PC-3 (cell line): ENCODE measurements around the gene EXOC4. TPM values are rescaled to one million over a fixed set of nuclear protein-coding genes. Genes with fewer than 3 reads are reported as not detected.

Experiments used
- ATAC-seq: fragments of 200-7000 bp; cut with Tn5 transposase; 2 replicates; pipeline ENCODE4 v1.9.1; 2020; ENCODE audit warnings: mild to moderate bottlenecking, moderate library complexity
- BruUV-seq: library from RNA; stranded (reverse); fragments of 400-500 nt; replicated peaks from 2 replicates; lab custom pipeline; 2021; lab: Mats Ljungman, UMichigan
- CTCF ChIA-PET: fragments of 300-600 bp; sonication (Branson Sonifier 250); formaldehyde crosslinking; loops from one replicate; lab custom pipeline; 2022; ENCODE audit warnings: antibody characterized with exemption; lab: Charles Lee
- POLR2A ChIA-PET: fragments of 300-600 bp; sonication (Branson Sonifier 250); formaldehyde crosslinking; loops from one replicate; lab custom pipeline; 2022; ENCODE audit warnings: antibody characterized with exemption; ENCODE audit not compliant: unreplicated experiment; lab: Charles Lee
- DNase-seq: peaks from one replicate; pipeline ENCODE4 v3.0.0-alpha.2; 2015
- H2AFZ ChIP-seq: fragments of 300-600 bp; sonication (generic); 2 replicates; pipeline ENCODE4 v1.6.0; 2016; ENCODE audit warnings: antibody characterized with exemption, low read length
- H3F3A ChIP-seq: fragments of 300-600 bp; sonication (generic); one replicate; pipeline ENCODE4 v1.6.0; 2017; ENCODE audit warnings: antibody characterized with exemption, low read length, control low read depth, mild to moderate bottlenecking; ENCODE audit not compliant: unreplicated experiment
- H3K27ac ChIP-seq: fragments of 300-600 bp; sonication (generic); 2 replicates; pipeline ENCODE4 v1.5.1; 2016; ENCODE audit warnings: mild to moderate bottlenecking, low read length
- H3K27me3 ChIP-seq: fragments of 300-600 bp; sonication (generic); 2 replicates; pipeline ENCODE4 v1.6.1; 2016; ENCODE audit warnings: low read length, mixed read lengths
- H3K36me3 ChIP-seq: fragments of 300-600 bp; sonication (generic); 2 replicates; pipeline ENCODE4 v1.6.1; 2016; ENCODE audit warnings: low read depth, mixed run types, low read length, mixed read lengths
- H3K4me1 ChIP-seq: fragments of 300-600 bp; sonication (generic); 2 replicates; pipeline ENCODE4 v1.5.1; 2016; ENCODE audit warnings: low read length; ENCODE audit not compliant: insufficient read depth
- H3K4me2 ChIP-seq: fragments of 300-600 bp; sonication (generic); 2 replicates; pipeline ENCODE4 v1.6.0; 2016; ENCODE audit warnings: low read length
- H3K4me3 ChIP-seq: fragments of 300-600 bp; sonication (generic); 2 replicates; pipeline ENCODE4 v1.5.1; 2016; ENCODE audit warnings: mild to moderate bottlenecking, low read length, mixed read lengths
- H3K79me2 ChIP-seq: fragments of 300-600 bp; sonication (generic); 2 replicates; pipeline ENCODE4 v1.6.1; 2017; ENCODE audit warnings: low read length, mixed read lengths
- H3K9ac ChIP-seq: fragments of 300-600 bp; sonication (generic); 2 replicates; pipeline ENCODE4 v1.6.0; 2016; ENCODE audit warnings: mild to moderate bottlenecking, low read length
- H3K9me2 ChIP-seq: fragments of 300-600 bp; sonication (generic); replicated peaks from 2 replicates; pipeline ENCODE4 v1.6.1; 2016; ENCODE audit warnings: mixed run types, low read length, mixed read lengths
- H3K9me3 ChIP-seq: fragments of 300-600 bp; sonication (generic); 2 replicates; pipeline ENCODE4 v1.6.1; 2016; ENCODE audit warnings: low read length, mixed read lengths
- H4K20me1 ChIP-seq: fragments of 300-600 bp; sonication (generic); 2 replicates; pipeline ENCODE4 v1.6.1; 2016; ENCODE audit warnings: low read length, mixed read lengths
- EZH2 ChIP-seq: fragments of 300-600 bp; sonication (generic); IDR thresholded peaks from one replicate; pipeline ENCODE4 v1.6.1; 2017; ENCODE audit warnings: antibody characterized with exemption, mild to moderate bottlenecking, low read length; ENCODE audit not compliant: unreplicated experiment
- EZH2phosphoT487 ChIP-seq: fragments of 300-600 bp; sonication (generic); IDR thresholded peaks from 2 replicates; pipeline ENCODE4 v1.6.1; 2018; ENCODE audit warnings: mild to moderate bottlenecking, antibody characterized with exemption, low read length, borderline replicate concordance
- intact Hi-C: fragments of 100-400 bp; cut with micrococcal nuclease; formaldehyde crosslinking; loops from 2 replicates; pipeline ENCODE4 v1.9.0; 2023
- total RNA-seq: library from RNA; depleted of rRNA; stranded (reverse); fragments of >200 nt; gene quantifications from 2 replicates; pipeline ENCODE4 v1.2.3, GENCODE V29; 2014
- TF ChIP-seq, protein P1 (sequence below): fragments of 300-600 bp; sonication (generic); conservative IDR thresholded peaks from 2 replicates; pipeline ENCODE4 v1.5.1; 2017; ENCODE audit warnings: antibody characterized with exemption, low read depth, mild to moderate bottlenecking, low read length

EXOC4 gene
- total RNA-seq, 1 experiment from 2014 or later: 43.5 TPM

DNA sequence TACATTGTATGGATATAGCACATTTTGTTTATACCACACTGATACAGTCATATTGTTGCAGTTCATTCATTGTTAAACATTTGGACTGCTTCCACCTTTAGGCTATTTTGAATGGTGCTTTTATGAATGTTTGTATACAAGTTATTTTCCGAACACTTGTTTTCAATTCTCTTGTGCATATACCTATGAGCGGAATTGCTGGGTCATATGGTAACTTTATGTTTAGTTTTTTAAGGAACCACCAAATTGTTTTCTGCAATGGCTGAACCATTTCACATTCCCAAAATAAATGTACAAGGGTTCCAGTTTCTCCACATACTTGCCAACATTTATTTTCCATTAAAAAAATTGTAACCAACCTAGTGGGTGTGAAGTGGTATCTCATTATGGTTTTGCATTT, 4.0 kb upstream of the EXOC4 start:
- no peaks in the 10 kb centered on the region for H3K27me3 ChIP-seq
- intact Hi-C loops: no loop called here
- H3K36me3 ChIP-seq: no peaks in the 10 kb centered on the region
- H3F3A ChIP-seq: no peaks in the 10 kb centered on the region
- ChIA-PET CTCF (no interaction called here), POLR2A (no interaction called here)
- no peak overlapping the region for H3K4me3 ChIP-seq
- TF ChIP-seq, protein P1, sequence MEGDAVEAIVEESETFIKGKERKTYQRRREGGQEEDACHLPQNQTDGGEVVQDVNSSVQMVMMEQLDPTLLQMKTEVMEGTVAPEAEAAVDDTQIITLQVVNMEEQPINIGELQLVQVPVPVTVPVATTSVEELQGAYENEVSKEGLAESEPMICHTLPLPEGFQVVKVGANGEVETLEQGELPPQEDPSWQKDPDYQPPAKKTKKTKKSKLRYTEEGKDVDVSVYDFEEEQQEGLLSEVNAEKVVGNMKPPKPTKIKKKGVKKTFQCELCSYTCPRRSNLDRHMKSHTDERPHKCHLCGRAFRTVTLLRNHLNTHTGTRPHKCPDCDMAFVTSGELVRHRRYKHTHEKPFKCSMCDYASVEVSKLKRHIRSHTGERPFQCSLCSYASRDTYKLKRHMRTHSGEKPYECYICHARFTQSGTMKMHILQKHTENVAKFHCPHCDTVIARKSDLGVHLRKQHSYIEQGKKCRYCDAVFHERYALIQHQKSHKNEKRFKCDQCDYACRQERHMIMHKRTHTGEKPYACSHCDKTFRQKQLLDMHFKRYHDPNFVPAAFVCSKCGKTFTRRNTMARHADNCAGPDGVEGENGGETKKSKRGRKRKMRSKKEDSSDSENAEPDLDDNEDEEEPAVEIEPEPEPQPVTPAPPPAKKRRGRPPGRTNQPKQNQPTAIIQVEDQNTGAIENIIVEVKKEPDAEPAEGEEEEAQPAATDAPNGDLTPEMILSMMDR: no peak
- TF ChIP-seq EZH2: no peak
- no peak for TF ChIP-seq EZH2phosphoT487
- no peak overlapping the region for H3K4me2 ChIP-seq
- no TSS peak for BruUV-seq
- H3K9ac ChIP-seq: no peak overlapping the region
- H4K20me1 ChIP-seq: no peaks in the 10 kb centered on the region
- no peak for ATAC-seq
- H3K27ac ChIP-seq: no peak overlapping the region
- DNase-seq: no peak
- H2AFZ ChIP-seq: no peak overlapping the region
- H3K4me1 ChIP-seq: peaks cover 5% of the 10 kb centered on the region; the same call in 1 of the 2 replicates
- H3K9me2 ChIP-seq: no peaks in the 10 kb centered on the region
- peaks cover 10% of the 10 kb centered on the region for H3K79me2 ChIP-seq
- no peaks in the 10 kb centered on the region for H3K9me3 ChIP-seq

- CTCF ChIA-PET: no interaction called here
- no TSS peak for BruUV-seq
- Histone ChIP-seq H3K9me2 (no peaks in the 10 kb centered on the region), H3K9me3 (no peaks in the 10 kb centered on the region), H3K27ac (no peak overlapping the region), H3K79me2 (peaks cover 45% of the 10 kb centered on the region), H3F3A (no peaks in the 10 kb centered on the region), H2AFZ (peak overlapping the region; percentile 81), H3K4me3 (peak overlapping the region; percentile 99; the same call in 1 of the 2 replicates), H3K4me1 (peaks cover 5% of the 10 kb centered on the region; the same call in 1 of the 2 replicates), H3K27me3 (no peaks in the 10 kb centered on the region), H4K20me1 (no peaks in the 10 kb centered on the region), H3K4me2 (peak overlapping the region; percentile 69), H3K9ac (no peak overlapping the region), H3K36me3 (no peaks in the 10 kb centered on the region)
- DNase-seq: no peak
- POLR2A ChIA-PET: interaction anchor here (0.5 kb wide), 1 partner anchor 15 kb away, joined by 10 read pairs; no protein-coding TSS in a partner anchor
- no peak for ATAC-seq
- intact Hi-C loops: loop anchor here (1.0 to 10.0 kb wide), 2 partner anchors 170 to 602 kb away; partner anchors contain the start of gene CHCHD3
- TF ChIP-seq EZH2 (no peak), EZH2phosphoT487 (no peak)
- TF ChIP-seq, protein P1: no peak
These were observed 396 bp upstream of the EXOC4 start for GRCh38 chr7:133252506-133252857.

DNA sequence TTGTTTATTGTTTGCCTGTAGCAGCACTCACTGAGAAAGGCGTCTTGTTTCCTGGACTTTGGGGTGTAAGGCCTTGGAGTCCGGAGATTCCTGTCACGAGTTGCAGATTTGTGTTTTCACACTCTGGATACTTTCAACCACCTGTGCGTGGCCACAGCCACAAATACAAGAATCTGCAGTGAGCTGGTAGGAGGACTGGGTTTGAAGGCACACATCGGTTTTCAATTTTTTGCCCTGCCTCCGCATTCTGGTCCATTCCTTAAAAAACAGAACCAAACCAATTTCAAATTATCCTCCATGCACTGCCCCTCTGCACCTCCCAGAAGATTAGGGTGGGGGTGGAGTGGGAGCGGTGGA, 619 bp downstream of the EXOC4 start:
- ChIA-PET POLR2A (interaction anchor here (0.7 kb wide), 1 partner anchor 57 kb away, joined by 3 read pairs; no protein-coding TSS in a partner anchor), CTCF (no interaction called here)
- intact Hi-C loops: loop anchor here (10.0 kb wide), 1 partner anchor 601 kb away; no protein-coding TSS in a partner anchor
- peak overlapping the region; percentile 76 for H2AFZ ChIP-seq
- peaks cover 56% of the 10 kb centered on the region for H3K79me2 ChIP-seq
- H3K27me3 ChIP-seq: no peaks in the 10 kb centered on the region
- DNase-seq: no peak
- BruUV-seq: no TSS peak
- H3K4me1 ChIP-seq: peaks cover 6% of the 10 kb centered on the region; the same call in 1 of the 2 replicates
- H3F3A ChIP-seq: no peaks in the 10 kb centered on the region
- H3K9me3 ChIP-seq: no peaks in the 10 kb centered on the region
- peak; percentile 17 for ATAC-seq
- no peaks in the 10 kb centered on the region for H3K36me3 ChIP-seq
- H3K27ac ChIP-seq: peak overlapping the region; percentile 19; the same call in 1 of the 2 replicates
- H3K9ac ChIP-seq: peak overlapping the region; percentile 88
- H3K9me2 ChIP-seq: no peaks in the 10 kb centered on the region
- H4K20me1 ChIP-seq: no peaks in the 10 kb centered on the region
- peak overlapping the region; percentile 99 for H3K4me3 ChIP-seq
- peak overlapping the region; percentile 94 for H3K4me2 ChIP-seq
- TF ChIP-seq EZH2 (no peak), EZH2phosphoT487 (no peak)
- TF ChIP-seq, protein P1: no peak
